Keratinocyte (primary cell): ENCODE measurements around the gene POR. TPM values are rescaled to one million over a fixed set of nuclear protein-coding genes. Genes with fewer than 3 reads are reported as not detected.

Source experiments
- DNase-seq: peaks from one replicate; pipeline ENCODE4 v3.0.0-alpha.2; 2011; ENCODE audit warnings: low read depth, missing footprints, low spot score
- FAIRE-seq: peaks from 2 replicates; lab custom pipeline; 2011; peaks lifted over from hg19 to GRCh38; lab: Jason Lieb, UNC
- H2AFZ ChIP-seq: 2 replicates; pipeline ENCODE4 v1.6.0; 2012; ENCODE audit warnings: low read length, control low read depth, inconsistent platforms; ENCODE audit not compliant: control insufficient read depth
- H3K27ac ChIP-seq: 2 replicates; pipeline ENCODE4 v1.5.1; 2011; ENCODE audit warnings: low read length; ENCODE audit not compliant: control insufficient read depth, insufficient read depth
- H3K27me3 ChIP-seq: 3 replicates; pipeline ENCODE4 v1.6.0; 2011; ENCODE audit warnings: low read length; ENCODE audit not compliant: control insufficient read depth, insufficient read depth; ENCODE audit errors: extremely low read depth
- H3K36me3 ChIP-seq, 2 experiments: 2 replicates in 1 of 2; 3 replicates in 1 of 2; pipeline ENCODE4 v1.5.1; 2011; ENCODE audit warnings: low read length in 2 of 2, mild to moderate bottlenecking in 1 of 2; ENCODE audit not compliant: control insufficient read depth in 2 of 2, insufficient read depth in 2 of 2; ENCODE audit errors: extremely low read depth in 1 of 2
- H3K4me1 ChIP-seq: 3 replicates; pipeline ENCODE4 v1.5.1; 2011; ENCODE audit warnings: low read length; ENCODE audit not compliant: control insufficient read depth, insufficient read depth; ENCODE audit errors: extremely low read depth
- H3K4me2 ChIP-seq: 3 replicates; pipeline ENCODE4 v1.6.0; 2011; ENCODE audit warnings: low read depth, low read length; ENCODE audit not compliant: control insufficient read depth, insufficient read depth; ENCODE audit errors: extremely low read depth
- H3K4me3 ChIP-seq, 3 experiments: fragments of 200-600 bp in 1 of 3; sonication (generic) in 1 of 3; 2 replicates in 2 of 3; 3 replicates in 1 of 3; pipeline ENCODE4 v1.5.1; 2011 to 2016; ENCODE audit warnings: low read length in 3 of 3, mild to moderate bottlenecking in 3 of 3, control low read depth in 2 of 3, inconsistent platforms in 1 of 3, low read depth in 1 of 3, mixed read lengths in 1 of 3, mixed run types in 1 of 3, moderate library complexity in 1 of 3; ENCODE audit not compliant: control insufficient read depth in 2 of 3, insufficient read depth in 2 of 3; ENCODE audit errors: extremely low read depth in 1 of 3
- H3K79me2 ChIP-seq: 2 replicates; pipeline ENCODE4 v1.6.0; 2012; ENCODE audit warnings: low read length; ENCODE audit not compliant: control insufficient read depth, insufficient read depth
- H3K9ac ChIP-seq: 3 replicates; pipeline ENCODE4 v1.6.0; 2011; ENCODE audit warnings: low read length; ENCODE audit not compliant: control insufficient read depth, insufficient read depth; ENCODE audit errors: extremely low read depth
- H3K9me1 ChIP-seq: 3 replicates; pipeline ENCODE4 v1.6.0; 2011; ENCODE audit warnings: low read length; ENCODE audit not compliant: control insufficient read depth, insufficient read depth; ENCODE audit errors: extremely low read depth
- H3K9me3 ChIP-seq: 2 replicates; pipeline ENCODE4 v1.5.1; 2012; ENCODE audit warnings: low read depth, low read length; ENCODE audit not compliant: control insufficient read depth
- H4K20me1 ChIP-seq: 3 replicates; pipeline ENCODE4 v1.6.0; 2011; ENCODE audit warnings: low read length; ENCODE audit not compliant: control insufficient read depth, insufficient read depth; ENCODE audit errors: extremely low read depth
- EZH2 ChIP-seq: IDR thresholded peaks from one replicate; pipeline ENCODE4 v1.6.1; 2012; ENCODE audit warnings: inconsistent platforms, mild to moderate bottlenecking, low read length, moderate library complexity
- dilution Hi-C: fragments of 300-500 bp; cut with MboI; formaldehyde crosslinking; loops from one replicate; pipeline ENCODE4 v1.7.0; 2020; ENCODE audit warnings: low sequenced_read_pairs; ENCODE audit not compliant: extremely low pct_ligation_motif_present
- polyA plus RNA-seq, 5 experiments: library from polyadenylated mRNA; depleted of rRNA in 3 of 5; stranded (reverse) in 3 of 5; stranded (forward) in 1 of 5; unstranded in 1 of 5; fragments of >200 nt; gene quantifications; 1 replicate in 1 of 5; 2 replicates in 3 of 5; 3 replicates in 1 of 5; pipeline versions ENCODE4 v1.2.1 to v1.2.3, GENCODE V29; 2011 to 2012; ENCODE audit warnings: missing spikeins in 2 of 5, low read depth in 1 of 5, low replicate concordance in 1 of 5
- TF ChIP-seq, protein P1 (sequence below), 3 experiments: IDR thresholded peaks in 1 of 3; conservative IDR thresholded peaks in 1 of 3; optimal IDR thresholded peaks in 1 of 3; 2 replicates in 2 of 3; 3 replicates in 1 of 3; pipeline versions ENCODE3 to v1.5.1; 2011; ENCODE audit warnings: low read length in 3 of 3, mild to moderate bottlenecking in 3 of 3, moderate library complexity in 2 of 3, control low read depth in 1 of 3, inconsistent platforms in 1 of 3; ENCODE audit not compliant: insufficient read depth in 2 of 3; ENCODE audit errors: extremely low read depth in 1 of 3

POR gene
- polyA plus RNA-seq, 1 donor (not counting 4 experiments of a cell fraction or from before 2014, with no cell fraction given) = 28.6 TPM

DNA sequence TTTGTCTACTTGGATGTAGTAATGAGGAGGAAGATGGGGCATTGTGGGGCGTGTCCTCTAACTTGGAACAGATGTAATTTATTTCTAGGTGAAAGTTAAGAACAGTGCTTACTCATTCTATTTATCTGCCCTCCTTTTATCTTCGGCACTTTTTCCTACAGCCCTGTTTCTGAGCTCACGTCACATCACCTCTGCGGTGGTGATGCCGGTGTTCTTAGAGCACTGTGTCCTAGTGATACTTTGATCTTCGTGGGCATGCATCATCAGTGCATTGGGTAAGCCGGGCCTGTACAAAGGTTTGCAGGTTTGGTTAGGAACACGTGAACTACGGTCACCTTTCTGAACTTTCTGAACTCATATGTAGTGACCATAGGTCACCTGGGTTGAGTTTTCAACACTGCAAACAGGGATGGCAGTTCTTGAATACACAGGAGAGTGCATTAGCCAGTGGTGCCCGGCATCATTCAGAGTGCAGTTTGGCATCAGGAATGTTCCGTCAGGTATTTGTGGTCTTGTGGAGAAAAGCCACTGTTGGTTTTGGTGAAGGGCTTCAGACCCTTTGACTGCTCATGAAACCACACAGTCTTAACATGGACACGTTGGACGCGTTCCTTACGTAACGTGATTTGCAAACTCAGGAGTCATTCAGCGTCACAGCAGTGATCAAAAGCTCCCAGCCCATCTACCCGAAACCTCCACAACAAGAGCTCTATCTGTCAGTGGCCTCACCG, 5.6 kb downstream of the POR start:
- H3K9ac ChIP-seq = no peak overlapping the region
- H3K27me3 ChIP-seq = no peaks in the 10 kb centered on the region
- no peaks in the 10 kb centered on the region for H3K9me1 ChIP-seq
- no peak overlapping the region for H2AFZ ChIP-seq
- DNase-seq (no peak), FAIRE-seq (no peak)
- H4K20me1 ChIP-seq = peaks cover 7% of the 10 kb centered on the region
- peaks cover 0 to 3% of the 10 kb centered on the region in 2 experiments for H3K36me3 ChIP-seq
- peaks cover 55% of the 10 kb centered on the region for H3K79me2 ChIP-seq
- dilution Hi-C loops = no loop called here
- H3K4me2 ChIP-seq = no peak overlapping the region
- H3K9me3 ChIP-seq = no peaks in the 10 kb centered on the region
- no peak overlapping the region for H3K4me3 ChIP-seq
- TF ChIP-seq EZH2 = no peak
- TF ChIP-seq, protein P1, sequence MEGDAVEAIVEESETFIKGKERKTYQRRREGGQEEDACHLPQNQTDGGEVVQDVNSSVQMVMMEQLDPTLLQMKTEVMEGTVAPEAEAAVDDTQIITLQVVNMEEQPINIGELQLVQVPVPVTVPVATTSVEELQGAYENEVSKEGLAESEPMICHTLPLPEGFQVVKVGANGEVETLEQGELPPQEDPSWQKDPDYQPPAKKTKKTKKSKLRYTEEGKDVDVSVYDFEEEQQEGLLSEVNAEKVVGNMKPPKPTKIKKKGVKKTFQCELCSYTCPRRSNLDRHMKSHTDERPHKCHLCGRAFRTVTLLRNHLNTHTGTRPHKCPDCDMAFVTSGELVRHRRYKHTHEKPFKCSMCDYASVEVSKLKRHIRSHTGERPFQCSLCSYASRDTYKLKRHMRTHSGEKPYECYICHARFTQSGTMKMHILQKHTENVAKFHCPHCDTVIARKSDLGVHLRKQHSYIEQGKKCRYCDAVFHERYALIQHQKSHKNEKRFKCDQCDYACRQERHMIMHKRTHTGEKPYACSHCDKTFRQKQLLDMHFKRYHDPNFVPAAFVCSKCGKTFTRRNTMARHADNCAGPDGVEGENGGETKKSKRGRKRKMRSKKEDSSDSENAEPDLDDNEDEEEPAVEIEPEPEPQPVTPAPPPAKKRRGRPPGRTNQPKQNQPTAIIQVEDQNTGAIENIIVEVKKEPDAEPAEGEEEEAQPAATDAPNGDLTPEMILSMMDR (optimal IDR thresholded peaks at IDR 0.05 in 1 of 3, IDR thresholded peaks at IDR 0.05 in 1 of 3, conservative IDR thresholded peaks at IDR 0.05 in 1 of 3; ENCODE audit: extremely low read depth in 1 of 3, insufficient read depth in 2 of 3, low read length in 3 of 3) = no peak
- no peak overlapping the region for H3K27ac ChIP-seq
- H3K4me1 ChIP-seq = peaks cover 7% of the 10 kb centered on the region

- Histone ChIP-seq H3K79me2 (peaks cover 50% of the 10 kb centered on the region), H3K27ac (no peak overlapping the region), H2AFZ (no peak overlapping the region), H3K4me3 (no peak overlapping the region), H3K9me1 (no peaks in the 10 kb centered on the region), H4K20me1 (peaks cover 5% of the 10 kb centered on the region), H3K27me3 (no peaks in the 10 kb centered on the region), H3K9me3 (no peaks in the 10 kb centered on the region), H3K4me1 (no peaks in the 10 kb centered on the region), H3K9ac (no peak overlapping the region), H3K4me2 (no peak overlapping the region), H3K36me3 (peaks cover 1 to 3% of the 10 kb centered on the region in 2 experiments)
- dilution Hi-C loops = no loop called here
- TF ChIP-seq, protein P1 (optimal IDR thresholded peaks at IDR 0.05 in 1 of 3, IDR thresholded peaks at IDR 0.05 in 1 of 3, conservative IDR thresholded peaks at IDR 0.05 in 1 of 3; ENCODE audit: extremely low read depth in 1 of 3, insufficient read depth in 2 of 3, low read length in 3 of 3) = no peak
- TF ChIP-seq EZH2 = no peak
- FAIRE-seq = no peak
- no peak for DNase-seq
Measured at GRCh38 chr7:75921479-75921878, 6.5 kb downstream of the POR start.
